Ascending aorta (tissue), 2 donors: ENCODE measurements around the gene CPNE7. TPM values are rescaled to one million over a fixed set of nuclear protein-coding genes. Genes with fewer than 3 reads are reported as not detected.
A peak's percentile ranks its signal among the peaks of the same experiment; 100 is the strongest.

ENCODE experiments used
- DNase-seq, 2 donors: peaks; one replicate each; pipeline ENCODE4 v3.0.0-alpha.2; 2019; ENCODE audit warnings: low spot score in 2 of 2
- H3K27ac ChIP-seq, 2 donors: fragments of 200-600 bp; sonication (generic); one replicate each; pipeline ENCODE4 v1.5.1; 2016 to 2017; ENCODE audit warnings: mild to moderate bottlenecking in 1 of 2
- H3K27me3 ChIP-seq: fragments of 200-600 bp; sonication (generic); one replicate; pipeline ENCODE4 v1.5.1; 2017
- H3K36me3 ChIP-seq, 2 donors: fragments of 200-600 bp; sonication (generic); one replicate each; pipeline ENCODE4 v1.5.1; 2016
- H3K4me1 ChIP-seq, 2 donors: fragments of 200-600 bp; sonication (generic); one replicate each; pipeline ENCODE4 v1.5.1; 2016 to 2017; ENCODE audit warnings: mild to moderate bottlenecking in 1 of 2
- H3K4me3 ChIP-seq, 2 donors: fragments of 200-600 bp; sonication (generic); one replicate each; pipeline ENCODE4 v1.5.1; 2016 to 2017; ENCODE audit warnings: mild to moderate bottlenecking in 1 of 2
- H3K9me3 ChIP-seq, 2 donors: fragments of 200-600 bp; sonication (generic); one replicate each; pipeline ENCODE4 v1.5.1; 2016
- CTCF ChIP-seq, 3 experiments: fragments of 200-600 bp in 2 of 3; fragments of 450-650 bp in 1 of 3; sonication (generic) in 2 of 3; IDR thresholded peaks; one replicate each; pipeline ENCODE4 v1.5.1; 2016 to 2019; ENCODE audit warnings: antibody characterized with exemption in 3 of 3, mild to moderate bottlenecking in 1 of 3, moderate library complexity in 1 of 3
- intact Hi-C: fragments of 100-400 bp; cut with DNase I; formaldehyde crosslinking; loops from one replicate; pipeline ENCODE4 v1.15.1; 2023
- total RNA-seq: library from RNA; depleted of rRNA; stranded (reverse); fragments of >200 nt; gene quantifications from one replicate; pipeline ENCODE4 v1.1.0, GENCODE V29; 2016

The CPNE7 gene
- not detected for total RNA-seq

DNA sequence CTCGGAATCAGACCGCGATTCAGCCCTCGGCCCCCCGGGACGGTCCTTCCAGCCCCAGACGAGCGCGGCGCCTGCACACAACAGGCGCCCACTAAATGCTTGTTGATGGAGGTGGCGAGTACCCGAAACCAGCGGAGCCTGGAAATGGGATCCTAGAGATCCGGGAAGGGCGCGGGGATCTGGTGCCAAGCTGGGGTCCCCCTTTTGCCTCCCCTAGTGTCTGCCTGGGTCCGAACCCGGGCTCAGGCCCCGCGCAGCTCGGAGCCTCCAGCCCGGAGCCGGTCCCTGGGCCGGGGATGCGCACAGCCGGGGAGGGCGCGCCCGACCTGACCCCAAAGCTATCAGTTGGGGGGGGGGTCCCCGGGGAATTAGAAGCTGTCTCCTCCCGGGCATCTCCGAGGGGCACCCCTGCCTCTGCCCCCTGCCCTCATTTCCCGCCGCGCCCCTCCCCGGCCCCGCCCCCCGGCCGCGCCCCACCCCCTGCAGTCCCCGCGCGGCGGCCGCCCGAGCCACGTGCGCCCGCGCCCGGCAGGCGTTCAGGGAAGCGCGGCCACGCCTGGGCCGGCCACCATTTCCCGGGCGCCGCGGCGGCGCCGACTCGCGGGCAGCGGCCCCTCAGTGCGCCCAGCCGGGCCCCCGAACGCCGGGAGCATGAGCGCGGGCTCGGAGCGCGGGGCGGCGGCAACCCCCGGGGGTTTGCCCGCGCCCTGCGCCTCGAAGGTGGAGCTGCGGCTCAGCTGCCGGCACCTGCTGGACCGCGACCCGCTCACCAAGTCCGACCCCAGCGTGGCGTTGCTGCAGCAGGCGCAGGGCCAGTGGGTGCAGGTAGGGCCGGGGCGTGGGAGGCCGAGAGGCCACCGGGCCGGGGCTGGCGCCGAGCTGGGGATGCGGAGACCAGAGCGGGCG lies at the start of gene CPNE7:
Gene CPNE7, plus strand, starts transcription at position 512 of the 906 bp plus-strand sequence. Its CDS starts 140 bp downstream, at position 652.
- no peak for TF ChIP-seq CTCF (IDR thresholded peaks at IDR 0.05)
- H3K27ac ChIP-seq, result no peak within 1 kb of the TSS
- peak within 1 kb of the TSS; percentile 11 to 44 for H3K4me3 ChIP-seq
- H3K9me3 ChIP-seq, result no peaks in the 10 kb centered on the region
- peaks cover 4% of the 10 kb centered on the region for H3K27me3 ChIP-seq
- H3K4me1 ChIP-seq, result peaks cover 7 to 10% of the 10 kb centered on the region in 2 donors
- H3K36me3 ChIP-seq, result no peaks in the 10 kb centered on the region
- intact Hi-C loops, result no loop called here
- no peak for DNase-seq

GRCh38 chr16:89529097-89529496 lies 46.5 kb upstream of the CPNE7 start:
- TF ChIP-seq CTCF (IDR thresholded peaks at IDR 0.05), result no peak
- intact Hi-C loops, result no loop called here

GRCh38 chr16:89530401-89531381 lies 44.9 kb upstream of the CPNE7 start:
- Histone ChIP-seq H3K27me3 (no peaks in the 10 kb centered on the region), H3K36me3 (peaks cover 76 to 95% of the 10 kb centered on the region in 2 donors), H3K9me3 (no peaks in the 10 kb centered on the region), H3K27ac (no peak overlapping the region), H3K4me1 (no peaks in the 10 kb centered on the region), H3K4me3 (no peak overlapping the region)
- no peak for DNase-seq
- TF ChIP-seq CTCF (IDR thresholded peaks at IDR 0.05), result no peak
- intact Hi-C loops, result no loop called here

More at GRCh38 chr16:89529097-89529496, 46.5 kb upstream of the CPNE7 start:
- H3K27me3 ChIP-seq, result no peaks in the 10 kb centered on the region
- no peak overlapping the region for H3K4me3 ChIP-seq
- peaks cover 87 to 95% of the 10 kb centered on the region in 2 donors for H3K36me3 ChIP-seq
- H3K4me1 ChIP-seq, result no peaks in the 10 kb centered on the region
- no peak overlapping the region for H3K27ac ChIP-seq
- DNase-seq, result no peak
- H3K9me3 ChIP-seq, result no peaks in the 10 kb centered on the region

GRCh38 chr16:89531821-89532526 lies 43.6 kb upstream of the CPNE7 start:
- Histone ChIP-seq H3K4me1 (no peaks in the 10 kb centered on the region), H3K36me3 (peaks cover 72 to 88% of the 10 kb centered on the region in 2 donors), H3K9me3 (no peaks in the 10 kb centered on the region), H3K4me3 (no peak overlapping the region), H3K27ac (no peak overlapping the region), H3K27me3 (no peaks in the 10 kb centered on the region)
- intact Hi-C loops, result no loop called here
- no peak for DNase-seq
- TF ChIP-seq CTCF (IDR thresholded peaks at IDR 0.05), result no peak

DNA sequence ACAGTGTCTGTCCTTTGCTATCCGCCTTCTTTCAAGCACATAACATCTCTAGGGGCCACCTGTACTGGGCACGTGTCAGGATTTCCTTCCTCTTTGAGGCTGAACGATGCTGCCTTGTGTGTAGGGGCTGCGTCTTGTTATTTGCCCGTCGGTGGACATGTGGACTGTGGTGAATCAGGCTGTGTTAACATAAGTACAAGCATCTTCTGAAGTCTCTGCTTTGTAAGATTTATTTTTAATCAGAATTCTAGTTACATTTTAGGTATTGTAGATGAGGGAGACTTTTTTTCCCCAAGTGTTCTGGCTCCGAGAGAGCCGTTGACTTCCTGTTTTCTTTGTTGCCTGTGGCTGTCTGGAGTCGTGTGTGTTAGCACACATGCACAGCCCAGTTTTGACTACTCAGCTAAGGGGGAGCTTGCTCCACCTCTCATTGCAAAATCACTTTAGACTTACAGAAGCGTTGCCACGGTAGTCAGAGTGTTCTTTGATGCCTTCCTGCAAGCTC lies 41.3 kb upstream of the CPNE7 start:
- H3K4me3 ChIP-seq, result no peak overlapping the region
- no peak for DNase-seq
- intact Hi-C loops, result no loop called here
- H3K36me3 ChIP-seq, result peaks cover 75 to 87% of the 10 kb centered on the region in 2 donors
- H3K4me1 ChIP-seq, result no peaks in the 10 kb centered on the region
- TF ChIP-seq CTCF (IDR thresholded peaks at IDR 0.05), result no peak
- H3K27ac ChIP-seq, result no peak overlapping the region
- no peaks in the 10 kb centered on the region for H3K27me3 ChIP-seq
- no peaks in the 10 kb centered on the region for H3K9me3 ChIP-seq
